Mucosa of rectum (tissue), 2 donors: ENCODE measurements around the gene NET1.
A peak's percentile ranks its signal among the peaks of the same experiment; 100 is the strongest.

Source experiments
- H3K27ac ChIP-seq, 2 donors: one replicate each; pipeline ENCODE4 v1.7.0; 2013; ENCODE audit warnings: inconsistent platforms in 2 of 2, low read depth in 2 of 2, low read length in 2 of 2
- H3K27me3 ChIP-seq, 2 donors: one replicate each; pipeline ENCODE4 v1.7.0; 2013; ENCODE audit warnings: low read length in 2 of 2; ENCODE audit not compliant: control insufficient read depth in 2 of 2, insufficient read depth in 2 of 2
- H3K36me3 ChIP-seq, 2 donors: one replicate each; pipeline ENCODE4 v1.7.0; 2013; ENCODE audit warnings: low read length in 2 of 2; ENCODE audit not compliant: control insufficient read depth in 2 of 2, insufficient read depth in 2 of 2
- H3K4me1 ChIP-seq, 2 donors: one replicate each; pipeline ENCODE4 v1.7.0; 2013; ENCODE audit warnings: low read length in 2 of 2, mild to moderate bottlenecking in 1 of 2; ENCODE audit not compliant: control insufficient read depth in 2 of 2, insufficient read depth in 2 of 2
- H3K4me3 ChIP-seq, 2 donors: one replicate each; pipeline ENCODE4 v1.7.0; 2013; ENCODE audit warnings: low read length in 2 of 2
- H3K9ac ChIP-seq, 2 donors: one replicate each; pipeline ENCODE4 v1.7.0; 2013; ENCODE audit warnings: low read length in 2 of 2, low read depth in 1 of 2, mild to moderate bottlenecking in 1 of 2
- H3K9me3 ChIP-seq, 2 donors: one replicate each; pipeline ENCODE4 v1.7.0; 2013; ENCODE audit warnings: low read length in 2 of 2; ENCODE audit not compliant: control insufficient read depth in 2 of 2
- donor health status: healthy.
- donor health status: Normal muscosa, but diverticular disease.

Gene NET1

DNA sequence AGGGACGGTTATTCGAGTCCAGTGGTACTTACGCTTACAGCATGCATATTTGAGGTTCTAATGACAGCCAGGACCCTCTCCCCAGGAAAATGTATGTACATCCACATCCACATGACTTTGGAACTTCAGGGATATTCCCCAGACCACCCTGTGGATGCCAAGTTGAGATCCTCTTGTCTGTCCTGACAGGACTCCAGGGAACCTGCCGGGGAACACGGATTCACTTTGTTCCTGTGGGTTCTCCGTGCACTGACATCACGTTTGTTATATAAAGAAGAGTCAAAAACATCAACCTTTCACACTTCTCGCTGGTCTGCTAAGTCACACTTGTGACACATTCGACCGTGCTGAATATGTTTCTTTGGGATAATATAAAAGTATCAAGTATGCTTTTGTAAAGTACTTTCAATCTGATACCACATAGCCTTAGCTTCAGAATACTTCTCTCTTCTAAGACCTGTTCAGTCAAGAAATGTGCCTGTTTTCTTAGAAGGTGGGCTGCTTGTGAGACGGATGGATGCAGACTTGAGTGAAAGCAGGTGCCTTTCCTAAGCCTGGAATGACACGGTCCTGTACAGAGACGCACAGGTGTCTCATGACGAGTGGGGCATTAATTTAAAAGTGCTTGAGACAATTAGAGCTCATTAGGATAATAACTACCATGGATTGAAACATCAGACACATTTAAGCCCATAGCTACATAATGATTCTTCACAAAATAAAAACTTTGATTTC, 48.3 kb downstream of the NET1 start:
- no peak overlapping the region for H3K27ac ChIP-seq

DNA sequence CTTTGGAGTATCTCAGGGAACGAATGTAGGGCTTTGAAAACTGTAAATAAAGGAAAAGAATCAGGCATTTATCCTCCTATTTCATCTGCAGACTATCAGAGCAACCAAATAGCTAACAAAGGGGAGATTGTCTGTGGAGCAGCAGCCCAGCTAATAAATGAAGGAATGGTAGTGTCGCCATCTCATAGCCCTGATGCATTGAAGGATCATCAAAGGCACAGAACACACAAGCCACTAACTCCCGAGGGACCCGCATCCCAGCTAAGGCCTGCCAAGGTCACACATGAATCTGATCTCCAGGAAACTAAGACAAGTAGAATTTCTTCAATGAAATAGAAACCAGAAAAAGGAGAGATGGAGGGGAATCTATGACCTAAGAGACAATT, 48.8 kb downstream of the NET1 start:
- Histone ChIP-seq H3K27ac (no peak overlapping the region), H3K4me3 (no peak overlapping the region), H3K36me3 (peaks cover 29 to 36% of the 10 kb centered on the region in 2 donors), H3K9me3 (no peaks in the 10 kb centered on the region), H3K4me1 (peaks cover 6 to 11% of the 10 kb centered on the region in 2 donors), H3K27me3 (no peaks in the 10 kb centered on the region), H3K9ac (no peak overlapping the region)

More for the DNA sequence above, 48.3 kb downstream of the NET1 start:
- Histone ChIP-seq H3K27me3 (no peaks in the 10 kb centered on the region), H3K36me3 (peaks cover 34 to 41% of the 10 kb centered on the region in 2 donors), H3K4me3 (no peak overlapping the region), H3K9me3 (no peaks in the 10 kb centered on the region), H3K9ac (no peak overlapping the region), H3K4me1 (peaks cover 4 to 5% of the 10 kb centered on the region in 2 donors)

DNA sequence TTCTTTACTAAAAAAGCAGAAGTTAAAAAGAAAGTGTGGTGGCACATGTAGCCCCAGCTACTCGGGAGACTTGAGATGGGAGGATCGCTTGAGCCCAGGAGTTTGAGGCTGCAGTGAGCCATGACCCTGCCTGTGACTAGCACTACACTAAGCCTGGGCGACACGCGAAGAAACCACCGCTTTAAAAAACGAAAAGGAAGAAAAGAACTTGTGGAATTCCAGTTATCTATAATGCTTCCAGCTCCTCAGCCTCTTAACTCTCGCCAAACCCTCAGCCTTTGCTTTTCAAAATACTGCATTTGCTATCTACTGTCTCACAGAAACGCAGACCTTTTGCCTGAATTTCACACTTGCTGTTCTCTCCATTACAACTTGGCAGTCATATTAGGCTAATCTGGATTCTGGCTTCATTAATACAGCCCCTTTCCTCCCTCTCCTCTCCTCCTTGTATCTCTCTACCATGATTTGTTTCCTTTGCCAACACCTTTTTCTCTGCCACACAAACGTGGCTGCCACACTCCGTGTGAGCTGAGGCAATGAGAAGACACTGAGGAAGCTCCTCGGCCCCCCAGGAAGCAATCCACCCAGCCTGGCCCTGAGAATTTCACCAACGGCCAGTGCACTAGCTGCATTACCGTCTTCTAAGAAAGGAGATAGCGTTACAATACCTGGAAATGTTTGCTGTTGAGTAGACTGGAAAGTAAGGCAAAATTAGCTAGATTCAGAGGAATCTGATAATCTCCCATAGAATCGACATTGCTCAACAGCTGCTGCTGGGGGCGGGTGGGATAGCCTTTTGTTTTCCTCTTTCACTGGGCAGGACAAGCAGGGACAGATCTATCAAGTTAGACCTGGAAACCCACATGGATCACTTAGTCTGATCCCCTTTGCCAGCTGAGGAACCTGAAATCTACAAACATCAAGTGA, 49.8 kb downstream of the NET1 start:
- H3K4me1 ChIP-seq: peaks cover 14 to 21% of the 10 kb centered on the region in 2 donors
- H3K9me3 ChIP-seq: no peaks in the 10 kb centered on the region
- H3K27ac ChIP-seq: no peak overlapping the region
- peaks cover 22 to 28% of the 10 kb centered on the region in 2 donors for H3K36me3 ChIP-seq
- no peak overlapping the region for H3K4me3 ChIP-seq
- no peak overlapping the region for H3K9ac ChIP-seq
- no peaks in the 10 kb centered on the region for H3K27me3 ChIP-seq

DNA sequence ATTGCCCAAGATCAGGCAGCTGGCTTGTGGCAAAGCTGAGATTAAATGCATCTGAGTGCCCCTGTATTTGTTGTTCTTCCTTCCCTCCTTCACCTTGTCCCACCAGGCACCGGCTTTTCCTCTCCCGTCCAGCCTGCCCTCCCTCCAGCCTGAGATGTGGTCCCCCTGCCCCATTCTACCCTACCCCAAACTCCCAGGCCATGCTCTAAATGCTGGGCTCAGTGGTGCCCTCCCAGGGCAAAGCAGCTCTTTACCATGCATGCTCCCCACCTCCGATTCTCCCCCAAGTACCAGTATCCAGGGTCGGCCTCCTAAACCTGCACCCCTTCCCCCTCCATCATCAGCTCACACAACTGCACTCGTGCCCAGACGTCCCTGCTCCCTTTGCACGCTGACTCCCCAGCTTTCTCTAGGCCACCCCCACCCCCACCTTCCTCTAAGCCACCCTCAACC, 50.5 kb downstream of the NET1 start:
- Histone ChIP-seq H3K4me3 (no peak overlapping the region), H3K9me3 (no peaks in the 10 kb centered on the region), H3K27me3 (no peaks in the 10 kb centered on the region), H3K9ac (no peak overlapping the region), H3K27ac (no peak overlapping the region), H3K4me1 (peaks cover 21 to 28% of the 10 kb centered on the region in 2 donors), H3K36me3 (peaks cover 18 to 23% of the 10 kb centered on the region in 2 donors)

DNA sequence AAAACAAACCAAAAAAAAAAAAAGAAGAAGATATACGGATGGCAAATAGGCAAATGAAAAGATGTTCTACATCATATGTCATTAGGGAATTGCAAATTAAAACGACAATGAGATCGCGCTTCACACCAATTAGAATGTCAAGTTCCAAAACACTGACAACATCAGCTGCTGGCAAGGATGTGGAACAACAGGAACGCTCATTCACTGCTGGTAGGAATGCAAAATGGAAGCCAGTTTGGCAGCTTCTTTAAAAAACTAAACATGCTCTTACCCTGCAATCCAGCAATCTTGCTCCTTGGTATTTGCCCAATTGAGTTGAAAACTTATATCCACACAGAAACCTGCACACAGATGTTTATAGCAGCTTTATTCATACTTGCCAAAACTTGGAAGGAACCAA, 52.2 kb downstream of the NET1 start:
- Histone ChIP-seq H3K4me3 (no peak overlapping the region), H3K27ac (no peak overlapping the region), H3K9me3 (no peaks in the 10 kb centered on the region), H3K4me1 (peaks cover 25 to 31% of the 10 kb centered on the region in 2 donors), H3K27me3 (no peaks in the 10 kb centered on the region), H3K36me3 (peaks cover 6 to 10% of the 10 kb centered on the region in 2 donors), H3K9ac (no peak overlapping the region)

DNA sequence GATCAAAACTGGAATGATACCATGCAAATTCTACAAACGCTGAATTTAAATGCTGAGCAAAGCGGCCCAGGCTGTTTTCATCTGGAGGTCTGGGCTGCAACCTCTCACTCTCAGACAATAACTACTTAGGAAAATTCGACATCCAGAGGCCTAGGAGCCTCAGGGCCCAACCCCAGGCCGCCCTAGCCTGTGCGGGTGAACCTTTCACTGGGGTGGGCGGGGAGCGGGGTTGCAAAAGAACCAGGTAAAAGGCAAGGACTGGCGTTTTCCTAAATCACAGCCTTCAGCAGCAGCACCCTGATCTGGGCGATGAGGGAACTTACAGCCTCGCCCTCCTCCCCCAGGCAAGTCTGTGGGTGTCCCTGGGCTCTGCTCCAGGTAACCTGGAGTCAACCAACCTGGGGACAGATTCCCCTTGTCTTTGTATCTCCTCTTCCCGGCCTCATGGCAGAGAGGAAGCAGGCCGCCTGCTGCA, 53.7 kb downstream of the NET1 start:
- peaks cover 0 to 3% of the 10 kb centered on the region in 2 donors for H3K36me3 ChIP-seq
- peak overlapping the region; percentile 51 to 74 for H3K9ac ChIP-seq
- H3K4me3 ChIP-seq: no peak overlapping the region
- peak overlapping the region; percentile 89 to 94 for H3K27ac ChIP-seq
- H3K27me3 ChIP-seq: no peaks in the 10 kb centered on the region
- no peaks in the 10 kb centered on the region for H3K9me3 ChIP-seq
- H3K4me1 ChIP-seq: peaks cover 25 to 31% of the 10 kb centered on the region in 2 donors

DNA sequence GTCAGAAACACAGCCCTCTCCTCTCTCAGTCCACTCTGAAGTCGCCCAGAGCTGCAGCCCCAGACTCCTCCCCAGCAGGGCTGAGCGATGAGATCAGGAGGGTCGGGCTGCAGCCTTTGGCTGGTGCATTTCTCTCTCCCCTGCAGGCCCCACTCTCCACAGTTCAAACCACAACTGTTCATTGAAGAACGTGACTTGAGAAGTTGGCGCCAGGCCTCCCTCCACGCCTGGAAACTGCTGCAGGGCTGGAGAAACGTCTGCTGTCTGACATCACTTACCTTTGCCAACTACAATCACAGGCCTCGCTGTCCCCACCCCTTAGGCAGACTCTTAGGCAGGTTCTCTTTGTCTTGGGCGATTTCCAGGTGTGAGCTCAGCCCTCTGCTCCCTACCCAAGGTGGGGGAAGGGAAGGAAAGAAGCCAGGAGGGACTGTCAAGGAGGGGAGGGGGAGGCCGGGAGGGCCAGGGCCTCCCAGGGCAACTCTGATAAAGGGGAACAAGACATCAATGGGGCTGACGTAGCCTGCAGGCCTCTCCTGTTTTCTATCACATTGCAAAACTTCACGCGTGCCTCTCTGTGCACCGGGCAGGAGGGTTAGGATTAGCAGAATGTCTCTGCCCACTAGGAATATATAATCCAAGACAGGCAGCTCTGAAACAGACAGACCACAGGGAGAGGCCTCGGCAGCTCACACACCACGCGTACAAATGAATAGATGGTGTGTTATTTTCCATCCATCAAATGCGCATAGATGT, 54.3 kb downstream of the NET1 start:
- H3K4me1 ChIP-seq: peaks cover 25 to 31% of the 10 kb centered on the region in 2 donors
- no peaks in the 10 kb centered on the region for H3K36me3 ChIP-seq
- peak overlapping the region in 1 of 2 donors; percentile 22 for H3K4me3 ChIP-seq
- peak overlapping the region; percentile 89 to 94 for H3K27ac ChIP-seq
- no peaks in the 10 kb centered on the region for H3K9me3 ChIP-seq
- peak overlapping the region; percentile 63 to 74 for H3K9ac ChIP-seq
- H3K27me3 ChIP-seq: no peaks in the 10 kb centered on the region

DNA sequence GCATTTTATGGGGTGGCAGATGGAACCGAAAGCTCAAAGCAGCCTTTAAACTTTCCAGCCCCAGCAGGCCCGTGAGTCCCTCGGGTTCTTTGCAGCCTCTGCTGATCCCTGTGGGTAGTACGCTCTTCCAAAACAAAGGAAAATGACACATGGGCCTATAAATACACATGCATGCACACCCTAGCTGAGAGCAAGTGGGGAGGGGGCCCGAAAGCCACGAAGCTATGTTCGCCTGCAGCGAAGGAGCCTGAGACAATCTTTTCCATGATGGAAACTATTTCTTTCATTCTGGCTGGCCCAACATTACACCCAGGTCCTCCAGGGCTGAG, 54.8 kb downstream of the NET1 start:
- Histone ChIP-seq H3K4me3 (no peak overlapping the region), H3K9ac (peak overlapping the region; percentile 63 to 74), H3K36me3 (no peaks in the 10 kb centered on the region), H3K4me1 (peaks cover 25 to 31% of the 10 kb centered on the region in 2 donors), H3K9me3 (no peaks in the 10 kb centered on the region), H3K27me3 (no peaks in the 10 kb centered on the region), H3K27ac (peak overlapping the region; percentile 89 to 94)

DNA sequence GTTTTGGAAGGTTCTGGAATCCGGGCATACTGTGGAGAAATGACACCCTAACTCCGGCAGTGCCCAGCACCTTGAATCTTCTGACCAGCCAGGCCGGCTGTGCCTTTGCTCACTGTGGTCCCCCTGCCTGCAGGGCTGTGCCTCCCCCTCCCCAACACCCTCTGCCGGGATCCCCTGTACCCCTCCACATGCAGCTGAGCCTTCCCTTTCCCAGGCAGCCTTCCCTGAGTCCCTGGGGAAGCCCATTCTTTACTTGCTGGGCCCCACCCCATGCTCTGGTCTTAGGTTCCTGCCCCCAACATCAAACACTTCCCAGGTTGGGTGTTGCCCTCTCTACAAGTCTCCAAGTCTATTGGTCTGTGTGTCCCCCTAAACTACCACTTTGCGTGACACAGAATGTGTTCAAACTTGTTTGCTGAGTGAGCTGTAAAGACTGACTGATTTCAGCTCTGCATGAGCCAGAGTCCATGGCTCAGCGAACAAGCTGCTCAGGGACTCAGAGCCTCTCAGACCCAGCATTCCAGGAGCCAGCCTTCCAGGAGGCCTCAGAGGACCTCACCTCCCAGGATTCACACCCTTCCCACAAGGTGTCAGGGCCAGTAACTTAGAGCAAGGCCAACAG, 55.4 kb downstream of the NET1 start:
- peak overlapping the region; percentile 47 to 63 for H3K9ac ChIP-seq
- H3K27ac ChIP-seq: peak overlapping the region; percentile 89 to 94

More for the DNA sequence above, 55.4 kb downstream of the NET1 start:
- no peak overlapping the region for H3K4me3 ChIP-seq
- H3K4me1 ChIP-seq: peaks cover 25 to 31% of the 10 kb centered on the region in 2 donors
- no peaks in the 10 kb centered on the region for H3K9me3 ChIP-seq
- H3K36me3 ChIP-seq: no peaks in the 10 kb centered on the region
- no peaks in the 10 kb centered on the region for H3K27me3 ChIP-seq
